ENCODE results near the gene BAG5.

The BAG5 gene

DNA sequence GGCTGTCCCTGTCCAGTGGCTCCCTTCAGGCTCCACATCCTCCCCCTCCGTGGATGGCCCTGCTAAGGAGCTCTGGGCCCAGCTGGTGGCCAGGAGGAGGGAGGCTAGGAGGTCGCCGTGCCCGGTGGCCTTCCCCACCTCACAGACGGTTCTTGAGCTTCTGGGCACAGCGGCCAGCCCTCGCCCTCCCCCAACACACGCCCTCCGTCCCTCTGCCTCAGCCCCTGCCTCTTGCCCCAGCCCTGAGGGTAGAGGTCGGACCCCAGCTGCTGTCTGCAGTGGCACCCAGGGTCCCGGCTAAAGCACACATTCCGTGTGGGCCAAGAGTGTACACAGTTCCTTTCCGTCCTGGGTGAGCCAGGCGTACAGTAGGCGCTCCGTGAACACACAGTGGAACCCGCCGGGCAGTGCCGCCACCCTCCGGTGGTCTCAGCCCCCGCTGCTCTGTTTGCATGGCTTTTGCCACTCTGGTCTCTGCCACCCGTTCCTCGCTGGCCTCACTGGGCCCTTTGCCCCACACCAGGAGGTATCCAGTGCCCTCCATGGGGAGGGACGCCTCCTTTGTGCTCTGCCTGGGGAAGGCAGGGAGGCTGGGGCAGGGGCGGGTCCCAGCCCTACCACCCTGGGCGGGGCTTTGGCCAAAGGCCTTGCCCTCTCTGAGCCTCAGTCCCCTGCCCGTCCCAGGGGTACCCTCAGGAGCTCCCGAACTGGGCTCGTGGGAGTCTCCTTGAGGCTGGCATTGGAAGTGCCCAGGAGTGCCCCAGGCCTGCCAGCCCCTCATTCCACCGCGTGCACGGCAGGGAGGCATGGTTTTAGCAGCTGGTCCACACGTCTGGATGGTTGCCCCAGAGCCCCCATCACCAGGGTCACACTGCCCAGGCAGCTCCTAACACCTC is 20.5 kb downstream of the BAG5 start:
- Histone ChIP-seq H3K36me3 (replicated peaks in 1 of 2; ENCODE audit: control insufficient read depth in 2 of 2, insufficient read depth in 2 of 2, low read length in 2 of 2) (peaks cover 0 to under 1% of the 10 kb centered on the region in 2 donors), H3K4ac (ENCODE audit: low read length) (peak overlapping the region; percentile 99), H3K18ac (ENCODE audit: low read length) (peak overlapping the region; percentile 100), H3K23ac (ENCODE audit: low read depth, low read length, poor library complexity) (peak overlapping the region; percentile 12), H3K27me3 (ENCODE audit: control insufficient read depth in 3 of 3, insufficient read depth in 3 of 3, low read depth in 1 of 3, low read length in 3 of 3) (no peaks in the 10 kb centered on the region), H3K14ac (ENCODE audit: low read length) (peak overlapping the region; percentile 100), H2BK12ac (ENCODE audit: low read length) (peak overlapping the region; percentile 100), H3K9ac (ENCODE audit: low read depth, low read length, poor library complexity) (peak overlapping the region; percentile 85), H3K4me1 (ENCODE audit: control insufficient read depth in 2 of 2, insufficient read depth in 1 of 2, low read depth in 1 of 2, low read length in 2 of 2) (peaks cover 39 to 66% of the 10 kb centered on the region in 2 donors), H3K79me1 (ENCODE audit: low read depth, low read length) (peaks cover 8% of the 10 kb centered on the region), H2BK15ac (ENCODE audit: low read length) (peak overlapping the region; percentile 98), H3K9me3 (replicated peaks in 1 of 2; ENCODE audit: control insufficient read depth in 2 of 2, insufficient read depth in 1 of 2, low read depth in 1 of 2, low read length in 2 of 2) (peaks cover 0 to 1% of the 10 kb centered on the region in 2 donors), H4K8ac (ENCODE audit: low read depth, low read length) (peak overlapping the region; percentile 92), H3K4me2 (ENCODE audit: insufficient read depth, low read length, poor library complexity, severe bottlenecking) (peak overlapping the region; percentile 73), H3K4me3 (ENCODE audit: low read length in 2 of 2) (peak overlapping the region in 1 of 2 donors; percentile 0), H3K27ac (replicated peaks; ENCODE audit: low read length) (peak overlapping the region; percentile 82), H2BK5ac (ENCODE audit: low read length) (peak overlapping the region; percentile 98), H2AFZ (ENCODE audit: low read length) (peak overlapping the region; percentile 25), H4K91ac (ENCODE audit: low read depth, low read length, poor library complexity) (peak overlapping the region; percentile 99), H2BK120ac (ENCODE audit: low read depth, low read length) (peak overlapping the region; percentile 97), H2AK5ac (ENCODE audit: low read depth, low read length) (peak overlapping the region; percentile 98)
- WGBS, 2 donors (ENCODE audit: extremely low coverage in 2 of 2, insufficient read length in 2 of 2, insufficient replicate concordance in 1 of 2) = no CpG with 5 or more reads among the region's 33 CpGs
- DNase-seq (ENCODE audit: low spot score) = no peak

DNA sequence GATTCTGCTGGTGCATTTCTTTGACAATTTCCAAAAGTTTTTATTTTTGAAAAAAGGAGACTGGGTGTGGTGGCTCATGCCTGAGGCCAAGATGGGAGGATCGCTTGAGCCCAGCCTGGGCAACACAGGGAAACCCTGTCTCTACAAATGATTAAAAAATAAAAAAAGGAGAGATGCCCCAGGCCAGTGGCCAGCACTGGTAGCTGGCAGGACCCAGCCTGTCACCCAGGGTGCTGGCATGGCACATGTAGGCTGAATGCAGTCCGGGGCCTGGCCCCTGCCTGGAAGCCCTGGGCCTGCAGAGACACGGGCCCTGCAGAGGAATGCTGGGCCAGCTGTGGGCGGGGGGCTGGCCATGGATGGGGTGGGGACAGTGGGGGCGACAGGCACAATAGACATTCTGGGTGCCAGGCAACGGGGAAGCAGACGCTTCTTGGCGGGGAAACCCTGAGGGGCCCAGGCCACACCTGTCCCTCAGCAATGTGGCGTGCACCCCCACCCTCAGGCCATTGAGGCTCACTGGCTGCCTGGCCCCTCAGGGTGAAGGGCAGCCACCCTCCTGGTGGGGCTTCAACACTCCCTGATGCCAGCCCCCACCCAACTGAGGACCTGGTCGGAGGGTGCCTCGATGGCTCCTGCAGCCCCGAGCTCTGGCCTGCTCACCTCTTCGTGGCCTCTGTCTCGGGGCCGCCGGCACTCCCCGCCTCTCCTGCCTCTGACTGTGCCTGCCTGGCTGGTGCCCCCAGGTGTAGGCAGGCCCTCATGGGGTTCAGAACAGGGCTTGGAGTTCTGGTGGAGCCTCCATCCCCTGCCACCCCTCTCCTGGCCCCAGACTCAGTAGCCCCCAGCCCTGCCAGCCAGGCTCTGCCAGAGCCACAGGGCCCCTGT is 21.4 kb downstream of the BAG5 start:
- H3K9me3 ChIP-seq (replicated peaks in 1 of 2; ENCODE audit: control insufficient read depth in 2 of 2, insufficient read depth in 1 of 2, low read depth in 1 of 2, low read length in 2 of 2) = peaks cover 0 to 1% of the 10 kb centered on the region in 2 donors
- H3K27me3 ChIP-seq (ENCODE audit: control insufficient read depth in 3 of 3, insufficient read depth in 3 of 3, low read depth in 1 of 3, low read length in 3 of 3) = no peaks in the 10 kb centered on the region
- WGBS, 2 donors (ENCODE audit: extremely low coverage in 2 of 2, insufficient read length in 2 of 2, insufficient replicate concordance in 1 of 2) = no CpG with 5 or more reads among the region's 17 CpGs
- H3K27ac ChIP-seq (replicated peaks; ENCODE audit: low read length) = no peak overlapping the region
- H3K4ac ChIP-seq (ENCODE audit: low read length) = peak overlapping the region; percentile 99
- H3K4me1 ChIP-seq (ENCODE audit: control insufficient read depth in 2 of 2, insufficient read depth in 1 of 2, low read depth in 1 of 2, low read length in 2 of 2) = peaks cover 39 to 63% of the 10 kb centered on the region in 2 donors
- peak overlapping the region; percentile 46 for H2AFZ ChIP-seq (ENCODE audit: low read length)
- H3K4me2 ChIP-seq (ENCODE audit: insufficient read depth, low read length, poor library complexity, severe bottlenecking) = no peak overlapping the region
- peak overlapping the region; percentile 98 for H2AK5ac ChIP-seq (ENCODE audit: low read depth, low read length)
- peak overlapping the region; percentile 85 for H3K9ac ChIP-seq (ENCODE audit: low read depth, low read length, poor library complexity)
- H3K18ac ChIP-seq (ENCODE audit: low read length) = peak overlapping the region; percentile 100
- H3K14ac ChIP-seq (ENCODE audit: low read length) = peak overlapping the region; percentile 85
- H4K91ac ChIP-seq (ENCODE audit: low read depth, low read length, poor library complexity) = peak overlapping the region; percentile 99
- H3K23ac ChIP-seq (ENCODE audit: low read depth, low read length, poor library complexity) = peak overlapping the region; percentile 12
- H2BK120ac ChIP-seq (ENCODE audit: low read depth, low read length) = peak overlapping the region; percentile 97
- peaks cover 0 to 2% of the 10 kb centered on the region in 2 donors for H3K36me3 ChIP-seq (replicated peaks in 1 of 2; ENCODE audit: control insufficient read depth in 2 of 2, insufficient read depth in 2 of 2, low read length in 2 of 2)
- H2BK12ac ChIP-seq (ENCODE audit: low read length) = peak overlapping the region; percentile 100
- no peak for DNase-seq (ENCODE audit: low spot score)
- no peak overlapping the region for H3K4me3 ChIP-seq (ENCODE audit: low read length in 2 of 2)
- H2BK15ac ChIP-seq (ENCODE audit: low read length) = peak overlapping the region; percentile 98
- peaks cover 4% of the 10 kb centered on the region for H3K79me1 ChIP-seq (ENCODE audit: low read depth, low read length)
- H4K8ac ChIP-seq (ENCODE audit: low read depth, low read length) = no peak overlapping the region
- peak overlapping the region; percentile 98 for H2BK5ac ChIP-seq (ENCODE audit: low read length)

DNA sequence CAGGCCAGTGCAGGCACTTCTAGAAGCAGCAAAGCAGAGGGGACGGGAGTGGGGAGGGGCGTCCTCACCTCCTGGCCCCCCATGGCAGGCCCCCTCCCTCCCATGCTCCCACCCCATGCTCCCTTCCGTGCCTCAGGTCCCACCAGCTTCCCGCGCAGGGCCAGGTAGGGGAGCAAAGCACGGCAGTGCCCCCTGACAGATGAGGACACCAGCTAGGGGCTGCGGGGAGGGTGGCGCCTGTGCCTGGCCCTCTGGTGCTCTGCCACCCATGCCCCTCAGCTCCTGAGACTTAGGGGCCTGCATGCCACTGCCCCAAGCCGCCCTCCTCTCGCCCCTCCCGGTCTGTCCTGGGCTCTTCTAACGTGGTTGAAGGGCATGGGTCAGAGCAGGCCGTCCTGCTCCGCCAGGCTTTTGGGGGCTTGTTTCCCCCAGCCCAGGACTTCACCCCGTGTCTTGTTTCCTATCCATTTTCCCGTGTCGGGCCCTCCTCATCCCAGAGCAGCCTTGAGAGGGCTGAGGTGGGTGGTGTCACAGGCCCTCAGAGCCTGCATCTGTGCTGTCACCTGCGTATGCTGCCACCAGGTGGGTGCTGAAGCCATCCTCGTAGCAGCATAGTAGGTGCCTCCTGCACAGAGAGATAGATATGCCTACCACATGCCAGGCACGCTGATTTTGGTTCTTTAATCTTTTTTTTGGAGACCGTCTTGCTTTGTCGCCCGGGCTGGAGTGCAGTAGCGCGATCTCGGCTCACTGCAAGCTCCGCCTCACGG is 23.2 kb downstream of the BAG5 start:
- Histone ChIP-seq H3K4me2 (ENCODE audit: insufficient read depth, low read length, poor library complexity, severe bottlenecking) (no peak overlapping the region), H2BK5ac (ENCODE audit: low read length) (peak overlapping the region; percentile 66), H3K23ac (ENCODE audit: low read depth, low read length, poor library complexity) (peak overlapping the region; percentile 65), H2BK12ac (ENCODE audit: low read length) (peak overlapping the region; percentile 84), H3K36me3 (replicated peaks in 1 of 2; ENCODE audit: control insufficient read depth in 2 of 2, insufficient read depth in 2 of 2, low read length in 2 of 2) (peaks cover 4 to 6% of the 10 kb centered on the region in 2 donors), H3K4me3 (ENCODE audit: low read length in 2 of 2) (no peak overlapping the region), H3K4ac (ENCODE audit: low read length) (no peak overlapping the region), H2AK5ac (ENCODE audit: low read depth, low read length) (peak overlapping the region; percentile 99), H3K9me3 (replicated peaks in 1 of 2; ENCODE audit: control insufficient read depth in 2 of 2, insufficient read depth in 1 of 2, low read depth in 1 of 2, low read length in 2 of 2) (peaks cover 0 to 3% of the 10 kb centered on the region in 2 donors), H2BK15ac (ENCODE audit: low read length) (peak overlapping the region; percentile 94), H3K79me1 (ENCODE audit: low read depth, low read length) (peaks cover 4% of the 10 kb centered on the region), H3K14ac (ENCODE audit: low read length) (no peak overlapping the region), H4K91ac (ENCODE audit: low read depth, low read length, poor library complexity) (no peak overlapping the region), H3K4me1 (ENCODE audit: control insufficient read depth in 2 of 2, insufficient read depth in 1 of 2, low read depth in 1 of 2, low read length in 2 of 2) (peaks cover 33 to 53% of the 10 kb centered on the region in 2 donors), H2AFZ (ENCODE audit: low read length) (no peak overlapping the region), H4K8ac (ENCODE audit: low read depth, low read length) (no peak overlapping the region), H3K18ac (ENCODE audit: low read length) (peak overlapping the region; percentile 71), H3K9ac (ENCODE audit: low read depth, low read length, poor library complexity) (peak overlapping the region; percentile 21), H3K27me3 (ENCODE audit: control insufficient read depth in 3 of 3, insufficient read depth in 3 of 3, low read depth in 1 of 3, low read length in 3 of 3) (no peaks in the 10 kb centered on the region), H3K27ac (replicated peaks; ENCODE audit: low read length) (no peak overlapping the region), H2BK120ac (ENCODE audit: low read depth, low read length) (peak overlapping the region; percentile 72)
- no CpG with 5 or more reads among the region's 28 CpGs for WGBS, 2 donors (ENCODE audit: extremely low coverage in 2 of 2, insufficient read length in 2 of 2, insufficient replicate concordance in 1 of 2)
- no peak for DNase-seq (ENCODE audit: low spot score)

Measured in neuronal stem cell (in vitro differentiated cells).